HepG2 (cell line): ENCODE data around the gene SPRYD3.

ENCODE experiments used
- RFX5 ChIP-seq: IDR thresholded peaks from 2 replicates; pipeline ENCODE4 v1.6.1; 2011; ENCODE audit warnings: low read depth, low read length, improper control_type of control experiment
- TF ChIP-seq, protein P1 (sequence below): sonication (generic); formaldehyde crosslinking; IDR thresholded peaks from 2 replicates; pipeline ENCODE4 v1.5.0; 2020; ENCODE audit warnings: mild to moderate bottlenecking, missing genetic modification reagents, moderate library complexity

DNA sequence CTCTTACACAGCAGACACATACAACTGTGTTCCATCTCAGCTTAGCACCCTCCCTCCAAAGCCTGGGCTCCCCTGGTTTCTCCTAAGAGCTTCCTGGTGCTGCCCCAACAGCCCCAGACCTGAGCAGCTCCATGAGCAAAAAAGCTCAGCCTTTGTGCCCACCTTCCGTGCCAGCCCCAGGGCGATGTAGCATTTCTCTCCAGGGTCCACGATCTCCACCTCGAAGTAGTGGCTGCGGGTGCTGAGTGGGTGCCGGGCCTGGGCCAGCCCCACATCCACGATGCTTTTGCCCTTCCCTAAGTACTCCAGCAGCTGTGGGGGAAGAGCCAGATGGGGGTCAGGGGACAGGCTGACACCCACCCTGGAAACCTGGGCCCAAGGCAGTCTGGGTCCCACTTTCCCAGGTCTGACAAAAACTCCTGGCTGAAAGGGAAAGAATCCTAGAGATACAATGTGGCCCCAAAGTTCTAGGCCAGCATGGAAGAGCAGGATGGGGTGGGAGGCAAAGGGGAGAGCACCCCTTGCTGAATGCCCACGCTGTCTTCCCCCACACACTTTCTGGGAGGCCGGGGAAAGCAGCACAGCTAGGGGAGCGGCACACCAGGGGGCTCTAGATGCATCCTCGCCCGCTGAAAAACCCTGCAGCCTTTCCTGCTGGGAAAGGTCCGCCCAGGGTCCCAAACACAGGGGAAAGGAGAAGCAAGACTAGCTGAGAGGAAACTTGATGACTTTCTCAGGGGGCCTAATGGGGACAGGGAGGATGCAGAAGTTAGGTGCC is 11.0 kb downstream of the SPRYD3 start:
- TF ChIP-seq, protein P1, sequence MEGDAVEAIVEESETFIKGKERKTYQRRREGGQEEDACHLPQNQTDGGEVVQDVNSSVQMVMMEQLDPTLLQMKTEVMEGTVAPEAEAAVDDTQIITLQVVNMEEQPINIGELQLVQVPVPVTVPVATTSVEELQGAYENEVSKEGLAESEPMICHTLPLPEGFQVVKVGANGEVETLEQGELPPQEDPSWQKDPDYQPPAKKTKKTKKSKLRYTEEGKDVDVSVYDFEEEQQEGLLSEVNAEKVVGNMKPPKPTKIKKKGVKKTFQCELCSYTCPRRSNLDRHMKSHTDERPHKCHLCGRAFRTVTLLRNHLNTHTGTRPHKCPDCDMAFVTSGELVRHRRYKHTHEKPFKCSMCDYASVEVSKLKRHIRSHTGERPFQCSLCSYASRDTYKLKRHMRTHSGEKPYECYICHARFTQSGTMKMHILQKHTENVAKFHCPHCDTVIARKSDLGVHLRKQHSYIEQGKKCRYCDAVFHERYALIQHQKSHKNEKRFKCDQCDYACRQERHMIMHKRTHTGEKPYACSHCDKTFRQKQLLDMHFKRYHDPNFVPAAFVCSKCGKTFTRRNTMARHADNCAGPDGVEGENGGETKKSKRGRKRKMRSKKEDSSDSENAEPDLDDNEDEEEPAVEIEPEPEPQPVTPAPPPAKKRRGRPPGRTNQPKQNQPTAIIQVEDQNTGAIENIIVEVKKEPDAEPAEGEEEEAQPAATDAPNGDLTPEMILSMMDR (CRISPR knock-in tag): no peak
- TF ChIP-seq RFX5: no peak
